RWPE1 (cell line): ENCODE measurements around the gene SPINT1.
A peak's percentile ranks its signal among the peaks of the same experiment; 100 is the strongest.

Source experiments
- CTCF ChIA-PET: fragments of 350-600 bp; sonication (Branson Sonifier 250); formaldehyde crosslinking; extraction: SDS; loops from one replicate; lab custom pipeline; 2021; lab: Yijun Ruan, JAX
- POLR2A ChIA-PET: fragments of 400-600 bp; formaldehyde crosslinking; extraction: SDS; loops from one replicate; lab custom pipeline; 2020; ENCODE audit warnings: antibody characterized with exemption; ENCODE audit not compliant: low non-redundant PET; lab: Yijun Ruan, JAX
- DNase-seq: peaks from one replicate; pipeline ENCODE4 v3.0.0; 2012; ENCODE audit warnings: low spot score
- H3K27ac ChIP-seq: fragments of 450-650 bp; 2 replicates; pipeline ENCODE4 v1.5.1; 2017
- CTCF ChIP-seq: fragments of 450-650 bp; conservative IDR thresholded peaks from 2 replicates; pipeline ENCODE4 v1.5.1; 2017; ENCODE audit warnings: low read depth, mild to moderate bottlenecking

The SPINT1 gene

GRCh38 chr15:40826423-40827075 lies 17.3 kb upstream of the SPINT1 start:
- POLR2A ChIA-PET, result no interaction called here
- no peak for DNase-seq
- TF ChIP-seq CTCF, result no peak
- CTCF ChIA-PET, result interaction anchor here (0.7 kb wide), 1 partner anchor 33 kb away, joined by 6 read pairs; no protein-coding TSS in a partner anchor
- no peak overlapping the region for H3K27ac ChIP-seq

GRCh38 chr15:40828447-40829036 lies 15.3 kb upstream of the SPINT1 start, which contains the start of gene PPP1R14D:
Gene PPP1R14D (minus strand): TSS chr15:40828708. CDS start chr15:40828641, 67 bp downstream.
- no peak for TF ChIP-seq CTCF
- ChIA-PET CTCF (interaction anchor here (0.6 to 1.6 kb wide), 2 partner anchors 16 to 66 kb away, joined by 3 to 6 read pairs; partner anchors contain the start of gene VPS18), POLR2A (interaction anchor here (1.2 kb wide), 1 partner anchor 14 kb away, joined by 4 read pairs; no protein-coding TSS in a partner anchor)
- DNase-seq, result no peak
- H3K27ac ChIP-seq, result no peak within 1 kb of the TSS

- POLR2A ChIA-PET, result no interaction called here
- CTCF ChIA-PET, result interaction anchor here (1.6 kb wide), 1 partner anchor 65 kb away, joined by 6 read pairs; the partner anchor contains the start of gene VPS18
- no peak for TF ChIP-seq CTCF
- DNase-seq, result no peak
- H3K27ac ChIP-seq, result no peak overlapping the region
Observed at GRCh38 chr15:40829115-40829514, 14.7 kb upstream of the SPINT1 start.

GRCh38 chr15:40830884-40831283 lies 13.0 kb upstream of the SPINT1 start:
- ChIA-PET POLR2A (no interaction called here), CTCF (no interaction called here)
- no peak for TF ChIP-seq CTCF
- no peak overlapping the region for H3K27ac ChIP-seq
- DNase-seq, result no peak

GRCh38 chr15:40831861-40832260 lies 12.0 kb upstream of the SPINT1 start:
- ChIA-PET POLR2A (no interaction called here), CTCF (interaction anchor here (1.2 kb wide), 1 partner anchor 85 kb away, joined by 8 read pairs; no protein-coding TSS in a partner anchor)
- no peak for DNase-seq
- no peak overlapping the region for H3K27ac ChIP-seq
- TF ChIP-seq CTCF, result no peak

- ChIA-PET POLR2A (no interaction called here), CTCF (interaction anchor here (0.5 to 1.2 kb wide), 4 partner anchors 10 to 1059 kb away, joined by 3 to 8 read pairs (median 4); no protein-coding TSS in a partner anchor)
- no peak for DNase-seq
- TF ChIP-seq CTCF, result no peak
- peak overlapping the region; percentile 24; the same call in 1 of the 2 replicates for H3K27ac ChIP-seq
Observed at GRCh38 chr15:40832903-40833302, 10.9 kb upstream of the SPINT1 start.
